ENCODE data around the gene SCRT2.

SCRT2 gene

DNA sequence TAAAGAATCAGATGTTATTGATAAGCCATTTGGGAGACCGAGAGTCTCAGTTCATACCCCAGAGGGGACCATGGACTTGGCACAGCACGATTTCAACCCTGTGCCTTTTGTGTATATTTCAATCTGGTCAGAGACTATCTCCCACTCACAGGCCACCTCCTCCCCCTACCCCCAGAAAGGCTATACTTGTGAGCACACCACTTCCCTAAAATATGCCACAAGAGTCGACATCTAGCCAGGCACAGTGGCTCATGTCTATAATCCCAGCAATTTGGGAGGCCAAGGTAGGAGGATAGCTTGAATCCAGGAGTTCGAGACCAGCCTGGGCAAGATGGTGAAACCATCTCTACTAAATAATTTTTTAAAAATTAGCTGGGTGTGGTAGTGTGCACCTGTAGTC is 51.9 kb downstream of the SCRT2 start:
- no peak overlapping the region for H3K27ac Mint-ChIP-seq
- H3K27me3 Mint-ChIP-seq, result peaks cover 38% of the 10 kb centered on the region
- H3K9me3 Mint-ChIP-seq, result no peaks in the 10 kb centered on the region

GRCh38 chr20:623021-623420 is 52.6 kb downstream of the SCRT2 start:
- Mint-ChIP-seq H3K36me3 (ENCODE audit: low read depth) (no peaks in the 10 kb centered on the region), H3K4me3 (no peak overlapping the region), H3K9me3 (no peaks in the 10 kb centered on the region), H3K4me1 (ENCODE audit: low read depth) (no peaks in the 10 kb centered on the region), H3K27ac (no peak overlapping the region), H3K27me3 (peaks cover 41% of the 10 kb centered on the region)
- no peak for DNase-seq

More for the DNA sequence above, 51.9 kb downstream of the SCRT2 start:
- no peak overlapping the region for H3K4me3 Mint-ChIP-seq
- H3K4me1 Mint-ChIP-seq (ENCODE audit: low read depth), result no peaks in the 10 kb centered on the region
- H3K36me3 Mint-ChIP-seq (ENCODE audit: low read depth), result no peaks in the 10 kb centered on the region
- DNase-seq, result no peak

GRCh38 chr20:622161-622560 is 53.4 kb downstream of the SCRT2 start:
- Mint-ChIP-seq H3K4me3 (no peak overlapping the region), H3K36me3 (ENCODE audit: low read depth) (no peaks in the 10 kb centered on the region), H3K9me3 (no peaks in the 10 kb centered on the region), H3K4me1 (ENCODE audit: low read depth) (no peaks in the 10 kb centered on the region), H3K27ac (no peak overlapping the region), H3K27me3 (peaks cover 44% of the 10 kb centered on the region)
- DNase-seq, result no peak

- no peaks in the 10 kb centered on the region for H3K9me3 Mint-ChIP-seq
- no peaks in the 10 kb centered on the region for H3K36me3 Mint-ChIP-seq (ENCODE audit: low read depth)
- H3K27ac Mint-ChIP-seq, result no peak overlapping the region
- no peaks in the 10 kb centered on the region for H3K4me1 Mint-ChIP-seq (ENCODE audit: low read depth)
- H3K4me3 Mint-ChIP-seq, result no peak overlapping the region
- H3K27me3 Mint-ChIP-seq, result peaks cover 49% of the 10 kb centered on the region
- DNase-seq, result no peak
These were observed 54.4 kb downstream of the SCRT2 start for GRCh38 chr20:621125-621756.

DNA sequence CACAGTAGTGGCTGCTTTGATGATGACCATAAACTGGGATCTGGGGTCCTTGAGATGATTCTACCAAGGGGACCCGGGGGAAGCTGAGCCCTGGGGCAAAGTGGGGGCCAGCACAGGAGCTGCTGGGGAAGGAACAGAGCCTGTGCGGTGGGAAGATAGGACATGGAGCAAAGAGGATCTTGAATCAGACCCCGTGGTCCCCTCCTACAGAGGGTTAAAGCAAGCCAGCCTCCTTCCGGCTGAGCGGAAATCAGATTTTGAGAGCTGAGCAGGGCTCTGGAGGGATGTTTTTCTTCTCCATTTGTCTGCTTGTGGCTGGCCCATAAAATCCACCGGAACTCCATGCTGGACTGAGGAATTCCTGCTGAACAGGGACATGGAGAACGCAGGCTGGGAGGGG is 55.4 kb downstream of the SCRT2 start:
- no peak for DNase-seq
- Mint-ChIP-seq H3K9me3 (no peaks in the 10 kb centered on the region), H3K27ac (no peak overlapping the region), H3K27me3 (peaks cover 53% of the 10 kb centered on the region), H3K4me1 (ENCODE audit: low read depth) (no peaks in the 10 kb centered on the region), H3K4me3 (no peak overlapping the region), H3K36me3 (ENCODE audit: low read depth) (no peaks in the 10 kb centered on the region)

- Mint-ChIP-seq H3K27ac (no peak overlapping the region), H3K27me3 (peaks cover 60% of the 10 kb centered on the region), H3K4me1 (ENCODE audit: low read depth) (no peaks in the 10 kb centered on the region), H3K4me3 (no peak overlapping the region), H3K36me3 (ENCODE audit: low read depth) (no peaks in the 10 kb centered on the region), H3K9me3 (no peaks in the 10 kb centered on the region)
- DNase-seq, result no peak
These were observed 56.6 kb downstream of the SCRT2 start for GRCh38 chr20:618980-619379.

- Mint-ChIP-seq H3K27me3 (peaks cover 62% of the 10 kb centered on the region), H3K36me3 (ENCODE audit: low read depth) (no peaks in the 10 kb centered on the region), H3K4me3 (no peak overlapping the region), H3K4me1 (ENCODE audit: low read depth) (no peaks in the 10 kb centered on the region), H3K9me3 (no peaks in the 10 kb centered on the region), H3K27ac (no peak overlapping the region)
- no peak for DNase-seq
These were observed 57.5 kb downstream of the SCRT2 start for GRCh38 chr20:617934-618690.

GRCh38 chr20:615514-615913 is 60.1 kb downstream of the SCRT2 start:
- Mint-ChIP-seq H3K4me3 (no peak overlapping the region), H3K4me1 (ENCODE audit: low read depth) (peaks cover 10% of the 10 kb centered on the region), H3K9me3 (no peaks in the 10 kb centered on the region), H3K27me3 (peaks cover 73% of the 10 kb centered on the region), H3K27ac (no peak overlapping the region), H3K36me3 (ENCODE audit: low read depth) (no peaks in the 10 kb centered on the region)
- no peak for DNase-seq

DNA sequence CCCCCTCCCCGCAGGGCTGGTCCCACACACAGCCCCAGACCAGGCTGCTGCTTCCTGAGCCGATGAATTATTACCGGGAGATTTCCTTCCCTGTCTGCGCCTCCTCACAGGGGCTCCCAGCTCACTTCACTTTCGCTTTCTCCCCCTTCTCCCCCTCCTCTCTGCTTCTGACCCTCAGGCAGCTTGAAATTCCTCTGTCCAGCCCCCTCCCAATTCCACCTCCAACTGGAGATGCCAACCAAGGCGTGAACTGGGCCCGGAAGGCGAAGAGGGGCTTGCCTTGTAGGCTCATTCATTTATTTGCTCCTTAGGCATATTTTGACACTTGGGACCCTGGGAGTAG is 63.8 kb downstream of the SCRT2 start:
- Mint-ChIP-seq H3K27me3 (peaks cover 77% of the 10 kb centered on the region), H3K4me3 (no peak overlapping the region), H3K27ac (no peak overlapping the region), H3K9me3 (no peaks in the 10 kb centered on the region), H3K36me3 (ENCODE audit: low read depth) (no peaks in the 10 kb centered on the region), H3K4me1 (ENCODE audit: low read depth) (peaks cover 11% of the 10 kb centered on the region)
- no peak for DNase-seq
